ENCODE data around the gene SKIC2. TPM values are rescaled to one million over a fixed set of nuclear protein-coding genes. Genes with fewer than 3 reads are reported as not detected.
"Not testable (repeated sequence)": the region's sequence is repeated elsewhere in the genome, so short reads cannot be mapped to it uniquely, and the experiment has no call there.

Gene SKIC2
- total RNA-seq, 1 experiment from 2014 or later: 64.2 TPM

GRCh38 chr6:31977816-31978431 is 18.9 kb downstream of the SKIC2 start:
- intact Hi-C loops (cut with micrococcal nuclease; ENCODE audit: unreplicated experiment): no loop called here
- CTCF ChIA-PET: interaction anchor here (0.6 kb wide), 1 partner anchor 95 kb away, joined by 3 read pairs; no protein-coding TSS in a partner anchor
- BruUV-seq (replicated peaks): no TSS peak

GRCh38 chr6:31978831-31979230 is 19.9 kb downstream of the SKIC2 start:
- no peak for DNase-seq (ENCODE audit: low spot score)
- POLR2A ChIA-PET (ENCODE audit: low non-redundant PET): no interaction called here
- BruUV-seq (replicated peaks): no TSS peak

More at GRCh38 chr6:31977816-31978431, 18.9 kb downstream of the SKIC2 start:
- H3K36me3 ChIP-seq (ENCODE audit: insufficient read depth, low read length, poor library complexity, severe bottlenecking): no peaks in the 10 kb centered on the region
- no peaks in the 10 kb centered on the region for H3K27me3 ChIP-seq (replicated peaks; ENCODE audit: insufficient read depth, low read depth, low read length, poor library complexity)
- H3K9me3 ChIP-seq (ENCODE audit: low read depth, low read length, poor library complexity, severe bottlenecking): no peaks in the 10 kb centered on the region
- POLR2A ChIA-PET (ENCODE audit: low non-redundant PET): no interaction called here
- H3K4me3 ChIP-seq (ENCODE audit: low read depth, low read length, poor library complexity, severe bottlenecking): no peak overlapping the region
- TF ChIP-seq EZH2 (IDR thresholded peaks at IDR 0.05; ENCODE audit: borderline replicate concordance, low read depth, low read length, poor library complexity, severe bottlenecking): no peak
- TF ChIP-seq, protein P1, sequence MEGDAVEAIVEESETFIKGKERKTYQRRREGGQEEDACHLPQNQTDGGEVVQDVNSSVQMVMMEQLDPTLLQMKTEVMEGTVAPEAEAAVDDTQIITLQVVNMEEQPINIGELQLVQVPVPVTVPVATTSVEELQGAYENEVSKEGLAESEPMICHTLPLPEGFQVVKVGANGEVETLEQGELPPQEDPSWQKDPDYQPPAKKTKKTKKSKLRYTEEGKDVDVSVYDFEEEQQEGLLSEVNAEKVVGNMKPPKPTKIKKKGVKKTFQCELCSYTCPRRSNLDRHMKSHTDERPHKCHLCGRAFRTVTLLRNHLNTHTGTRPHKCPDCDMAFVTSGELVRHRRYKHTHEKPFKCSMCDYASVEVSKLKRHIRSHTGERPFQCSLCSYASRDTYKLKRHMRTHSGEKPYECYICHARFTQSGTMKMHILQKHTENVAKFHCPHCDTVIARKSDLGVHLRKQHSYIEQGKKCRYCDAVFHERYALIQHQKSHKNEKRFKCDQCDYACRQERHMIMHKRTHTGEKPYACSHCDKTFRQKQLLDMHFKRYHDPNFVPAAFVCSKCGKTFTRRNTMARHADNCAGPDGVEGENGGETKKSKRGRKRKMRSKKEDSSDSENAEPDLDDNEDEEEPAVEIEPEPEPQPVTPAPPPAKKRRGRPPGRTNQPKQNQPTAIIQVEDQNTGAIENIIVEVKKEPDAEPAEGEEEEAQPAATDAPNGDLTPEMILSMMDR (conservative IDR thresholded peaks at IDR 0.05; ENCODE audit: low read depth, low read length): no peak
- DNase-seq (ENCODE audit: low spot score): no peak
- H3K27ac ChIP-seq (ENCODE audit: low read depth, low read length, poor library complexity, severe bottlenecking): no peak overlapping the region
- peaks cover 8% of the 10 kb centered on the region for H3K4me1 ChIP-seq (ENCODE audit: insufficient read depth, low read length, poor library complexity, severe bottlenecking)

DNA sequence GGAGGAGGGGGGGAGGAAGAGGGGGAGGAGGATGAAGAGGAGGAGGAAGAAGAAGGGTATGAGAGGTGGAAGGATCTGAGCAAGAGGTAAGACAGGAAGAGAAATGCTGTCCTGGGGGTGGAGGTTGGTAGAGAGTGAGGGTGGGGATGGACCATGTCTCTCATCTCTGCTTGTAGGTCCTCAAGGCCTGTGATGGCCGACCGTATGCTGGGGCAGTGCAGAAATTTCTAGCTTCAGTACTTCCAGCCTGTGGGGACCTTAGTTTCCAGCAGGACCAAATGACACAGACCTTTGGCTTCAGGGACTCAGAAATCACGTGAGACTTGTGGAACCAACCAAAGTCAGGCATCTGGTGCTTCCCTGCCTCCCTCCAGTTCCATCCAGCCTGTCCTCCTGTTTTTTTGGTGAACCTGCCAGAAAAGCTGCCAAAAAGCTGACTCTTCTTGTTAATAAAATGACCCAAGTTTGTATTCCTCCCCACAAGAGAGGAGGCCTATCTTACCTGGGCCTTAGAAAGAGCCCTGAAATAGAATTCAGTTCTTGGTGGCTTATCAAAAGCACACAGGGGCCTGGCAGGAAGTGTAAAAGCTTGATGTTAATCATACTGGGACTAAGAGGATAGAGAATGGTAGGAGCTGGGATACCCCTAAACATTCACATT is 20.4 kb downstream of the SKIC2 start:
- Histone ChIP-seq H3K4me1 (ENCODE audit: insufficient read depth, low read length, poor library complexity, severe bottlenecking) (no peaks in the 10 kb centered on the region), H3K36me3 (ENCODE audit: insufficient read depth, low read length, poor library complexity, severe bottlenecking) (no peaks in the 10 kb centered on the region), H3K27me3 (replicated peaks; ENCODE audit: insufficient read depth, low read depth, low read length, poor library complexity) (no peaks in the 10 kb centered on the region), H3K27ac (ENCODE audit: low read depth, low read length, poor library complexity, severe bottlenecking) (no peak overlapping the region), H3K4me3 (ENCODE audit: low read depth, low read length, poor library complexity, severe bottlenecking) (no peak overlapping the region), H3K9me3 (ENCODE audit: low read depth, low read length, poor library complexity, severe bottlenecking) (no peaks in the 10 kb centered on the region)
- CTCF ChIA-PET: interaction anchor here (0.6 kb wide), 1 partner anchor 283 kb away, joined by 4 read pairs; no protein-coding TSS in a partner anchor
- POLR2A ChIA-PET (ENCODE audit: low non-redundant PET): no interaction called here
- no TSS peak for BruUV-seq (replicated peaks)
- TF ChIP-seq, protein P1 (conservative IDR thresholded peaks at IDR 0.05; ENCODE audit: low read depth, low read length): no peak
- no peak for TF ChIP-seq EZH2 (IDR thresholded peaks at IDR 0.05; ENCODE audit: borderline replicate concordance, low read depth, low read length, poor library complexity, severe bottlenecking)
- DNase-seq (ENCODE audit: low spot score): no peak
- intact Hi-C loops (cut with micrococcal nuclease; ENCODE audit: unreplicated experiment): no loop called here

More at GRCh38 chr6:31978831-31979230, 19.9 kb downstream of the SKIC2 start:
- H3K27ac ChIP-seq (ENCODE audit: low read depth, low read length, poor library complexity, severe bottlenecking): no peak overlapping the region
- intact Hi-C loops (cut with micrococcal nuclease; ENCODE audit: unreplicated experiment): no loop called here
- no peaks in the 10 kb centered on the region for H3K4me1 ChIP-seq (ENCODE audit: insufficient read depth, low read length, poor library complexity, severe bottlenecking)
- H3K9me3 ChIP-seq (ENCODE audit: low read depth, low read length, poor library complexity, severe bottlenecking): no peaks in the 10 kb centered on the region
- H3K4me3 ChIP-seq (ENCODE audit: low read depth, low read length, poor library complexity, severe bottlenecking): no peak overlapping the region
- no peak for TF ChIP-seq EZH2 (IDR thresholded peaks at IDR 0.05; ENCODE audit: borderline replicate concordance, low read depth, low read length, poor library complexity, severe bottlenecking)
- TF ChIP-seq, protein P1 (conservative IDR thresholded peaks at IDR 0.05; ENCODE audit: low read depth, low read length): no peak
- H3K27me3 ChIP-seq (replicated peaks; ENCODE audit: insufficient read depth, low read depth, low read length, poor library complexity): no peaks in the 10 kb centered on the region
- CTCF ChIA-PET: no interaction called here
- no peaks in the 10 kb centered on the region for H3K36me3 ChIP-seq (ENCODE audit: insufficient read depth, low read length, poor library complexity, severe bottlenecking)

DNA sequence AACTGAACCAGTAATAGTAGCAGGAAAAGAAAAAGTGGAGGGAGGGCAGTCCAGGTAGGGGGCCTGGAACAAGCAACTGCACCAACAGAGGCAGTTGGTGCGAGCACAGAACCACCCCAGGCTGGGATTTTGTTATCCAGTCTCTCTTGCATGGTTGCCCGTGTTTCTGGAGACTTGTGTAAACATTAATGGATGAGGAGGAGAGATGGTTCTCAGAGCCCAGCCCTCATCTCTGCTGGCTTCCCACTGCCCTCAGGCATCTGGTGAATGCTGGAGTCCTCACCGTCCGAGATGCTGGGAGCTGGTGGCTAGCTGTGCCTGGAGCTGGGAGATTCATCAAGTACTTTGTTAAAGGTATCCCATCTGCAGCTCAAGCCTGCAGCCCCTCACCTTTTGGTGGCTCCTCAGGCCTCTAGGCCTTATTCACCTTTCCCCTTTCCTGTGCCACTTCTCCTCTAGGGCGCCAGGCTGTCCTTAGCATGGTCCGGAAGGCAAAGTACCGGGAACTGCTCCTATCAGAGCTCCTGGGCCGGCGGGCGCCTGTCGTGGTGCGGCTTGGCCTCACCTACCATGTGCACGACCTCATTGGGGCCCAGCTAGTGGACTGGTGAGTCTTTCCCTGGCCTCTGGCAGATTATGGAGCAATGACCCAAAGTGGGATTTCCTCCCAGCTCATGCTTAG is 21.4 kb downstream of the SKIC2 start:
- BruUV-seq (replicated peaks); POLR2A ChIA-PET (ENCODE audit: low non-redundant PET); intact Hi-C loops (cut with micrococcal nuclease; ENCODE audit: unreplicated experiment); H3K27me3 ChIP-seq (replicated peaks; ENCODE audit: insufficient read depth, low read depth, low read length, poor library complexity); H3K4me3 ChIP-seq (ENCODE audit: low read depth, low read length, poor library complexity, severe bottlenecking); H3K27ac ChIP-seq (ENCODE audit: low read depth, low read length, poor library complexity, severe bottlenecking); H3K36me3 ChIP-seq (ENCODE audit: insufficient read depth, low read length, poor library complexity, severe bottlenecking); H3K4me1 ChIP-seq (ENCODE audit: insufficient read depth, low read length, poor library complexity, severe bottlenecking); DNase-seq (ENCODE audit: low spot score); H3K9me3 ChIP-seq (ENCODE audit: low read depth, low read length, poor library complexity, severe bottlenecking); CTCF ChIA-PET: not testable (repeated sequence)

DNA sequence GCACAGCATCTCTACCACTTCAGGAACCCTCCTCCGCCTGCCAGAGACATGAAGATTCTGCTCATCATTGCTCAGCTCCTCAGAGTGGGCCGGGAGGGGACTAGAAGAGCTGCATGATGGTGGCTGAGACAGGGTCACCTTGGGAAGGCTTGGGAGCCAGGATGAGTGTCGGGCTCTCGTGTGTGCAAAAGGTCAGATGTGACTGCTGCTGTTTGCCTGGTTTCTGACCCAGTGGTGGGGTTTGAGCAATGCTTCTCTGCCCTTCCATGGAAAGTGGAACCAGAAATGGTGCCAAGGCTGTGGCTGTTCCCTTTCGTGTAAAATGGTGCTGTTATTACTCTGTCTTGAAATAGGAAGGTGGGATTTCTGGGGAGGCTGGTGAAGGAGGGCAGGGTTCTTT is 22.0 kb downstream of the SKIC2 start:
- intact Hi-C loops (cut with micrococcal nuclease; ENCODE audit: unreplicated experiment); POLR2A ChIA-PET (ENCODE audit: low non-redundant PET); H3K36me3 ChIP-seq (ENCODE audit: insufficient read depth, low read length, poor library complexity, severe bottlenecking); H3K27ac ChIP-seq (ENCODE audit: low read depth, low read length, poor library complexity, severe bottlenecking); CTCF ChIA-PET; H3K4me3 ChIP-seq (ENCODE audit: low read depth, low read length, poor library complexity, severe bottlenecking); H3K4me1 ChIP-seq (ENCODE audit: insufficient read depth, low read length, poor library complexity, severe bottlenecking); H3K27me3 ChIP-seq (replicated peaks; ENCODE audit: insufficient read depth, low read depth, low read length, poor library complexity); BruUV-seq (replicated peaks); DNase-seq (ENCODE audit: low spot score); H3K9me3 ChIP-seq (ENCODE audit: low read depth, low read length, poor library complexity, severe bottlenecking): not testable (repeated sequence)

Measured in A673 (cell line).